Measurements from ENCODE around the gene EBF3.

- no peak for TF ChIP-seq POLR2A (IDR thresholded peaks at IDR 0.05; ENCODE audit: low read length)
- TF ChIP-seq GATA1 (IDR thresholded peaks at IDR 0.05; ENCODE audit: low read depth, low read length), result no peak
These were observed 42.9 kb downstream of the EBF3 start for GRCh38 chr10:129921065-129921670.
